CMK (cell line): Measurements from ENCODE around the gene TPTE.
"Not testable (repeated sequence)": the region's sequence is repeated elsewhere in the genome, so short reads cannot be mapped to it uniquely, and the experiment has no call there.

Source experiments
- DNase-seq: peaks from one replicate; pipeline ENCODE4 v3.0.0-alpha.2; 2010; ENCODE audit warnings: low read depth

Gene TPTE

GRCh38 chr21:10617133-10617752 lies 95.9 kb downstream of the TPTE start:
- DNase-seq: not testable (repeated sequence)

GRCh38 chr21:10627316-10627863 lies 106.0 kb downstream of the TPTE start:
- DNase-seq: no peak

- DNase-seq: not testable (repeated sequence)
These were observed 107.9 kb downstream of the TPTE start for GRCh38 chr21:10629239-10629638.

GRCh38 chr21:10630829-10631228 lies 109.4 kb downstream of the TPTE start:
- DNase-seq: not testable (repeated sequence)

GRCh38 chr21:10631316-10631715 lies 109.9 kb downstream of the TPTE start:
- DNase-seq: not testable (repeated sequence)

- DNase-seq: not testable (repeated sequence)
These were observed 116.8 kb downstream of the TPTE start for GRCh38 chr21:10638144-10638543.

GRCh38 chr21:10639123-10639522 lies 117.7 kb downstream of the TPTE start:
- no peak for DNase-seq

- DNase-seq: not testable (repeated sequence)
These were observed 118.4 kb downstream of the TPTE start for GRCh38 chr21:10639746-10640145.

- no peak for DNase-seq
These were observed 119.1 kb downstream of the TPTE start for GRCh38 chr21:10640446-10640845.

- no peak for DNase-seq
These were observed 119.7 kb downstream of the TPTE start for GRCh38 chr21:10641107-10641506.

GRCh38 chr21:10645667-10646066 lies 124.3 kb downstream of the TPTE start:
- not testable (repeated sequence) for DNase-seq

GRCh38 chr21:10649350-10650149 lies 128.2 kb downstream of the TPTE start:
- not testable (repeated sequence) for DNase-seq

- DNase-seq: not testable (repeated sequence)
These were observed 128.9 kb downstream of the TPTE start for GRCh38 chr21:10650297-10650696.
